ENCODE measurements around the gene WDR37. TPM values are rescaled to one million over a fixed set of nuclear protein-coding genes. Genes with fewer than 3 reads are reported as not detected.

WDR37 gene
- total and polyA plus RNA-seq, 2 donors, result 8.9 to 12.2 TPM

DNA sequence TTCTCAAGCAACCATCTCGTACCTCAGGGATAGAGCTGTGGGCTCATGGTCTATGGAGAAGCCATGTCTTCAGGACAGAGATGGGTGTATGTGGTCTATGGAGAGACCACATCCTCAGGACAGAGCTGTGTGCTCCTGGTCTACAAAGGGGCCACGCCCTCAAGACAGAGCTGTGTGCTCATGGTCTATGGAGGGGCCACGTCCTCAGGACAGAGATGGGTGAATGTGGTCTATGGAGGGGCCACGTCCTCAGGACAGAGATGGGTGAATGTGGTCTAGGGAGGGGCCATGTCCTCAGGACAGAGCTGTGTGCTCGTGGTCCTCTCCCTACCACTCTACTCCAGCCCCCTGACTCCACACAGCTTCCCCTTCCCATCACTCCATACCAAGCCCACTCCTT lies 117.8 kb downstream of the WDR37 start:
- H3K27ac ChIP-seq (ENCODE audit: low read depth), result no peak overlapping the region
- no peak overlapping the region for H3K4me3 ChIP-seq (ENCODE audit: low read depth, low read length)
- 87% methylated on average over 5 of the region's 5 CpGs for whole genome bisulfite sequencing
- H3K36me3 ChIP-seq (ENCODE audit: insufficient read depth), result no peaks in the 10 kb centered on the region
- no peak for DNase-seq (ENCODE audit: extremely low spot score)
- no peaks in the 10 kb centered on the region for H3K4me1 ChIP-seq (ENCODE audit: insufficient read depth)

DNA sequence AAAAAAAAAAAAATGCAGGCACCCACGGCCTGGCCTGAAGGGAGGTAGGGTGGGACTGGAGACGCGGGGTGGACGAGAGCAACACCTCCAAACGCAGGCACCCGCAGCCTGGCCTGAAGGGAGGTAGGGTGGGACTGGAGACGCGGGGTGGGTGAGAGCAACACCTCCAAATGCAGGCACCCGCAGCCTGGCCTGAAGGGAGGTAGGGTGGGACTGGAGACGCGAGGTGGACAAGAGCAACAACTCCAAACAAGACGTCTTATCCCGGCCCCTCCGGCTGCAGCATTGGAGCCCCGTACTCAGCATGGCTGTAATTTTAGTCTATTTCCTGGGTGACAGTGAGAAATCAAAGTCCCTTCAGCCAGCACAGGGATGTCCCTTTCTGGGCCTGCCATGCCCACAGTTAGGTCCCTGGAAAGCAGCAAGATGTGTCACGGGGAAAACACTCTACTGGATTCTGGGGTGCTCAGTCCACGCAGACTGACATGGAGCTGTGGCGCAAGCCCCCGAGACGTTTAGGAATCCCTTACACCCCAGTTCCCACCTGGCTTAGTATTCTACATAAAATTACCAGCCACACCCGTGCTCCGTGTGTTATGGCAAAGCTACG lies 119.9 kb downstream of the WDR37 start:
- Histone ChIP-seq H3K36me3 (ENCODE audit: insufficient read depth) (no peaks in the 10 kb centered on the region), H3K27ac (ENCODE audit: low read depth) (no peak overlapping the region), H3K4me3 (ENCODE audit: low read depth, low read length) (no peak overlapping the region), H3K4me1 (ENCODE audit: insufficient read depth) (no peaks in the 10 kb centered on the region)
- WGBS, result 89% methylated on average over 23 of the region's 23 CpGs
- DNase-seq (ENCODE audit: extremely low spot score), result no peak

DNA sequence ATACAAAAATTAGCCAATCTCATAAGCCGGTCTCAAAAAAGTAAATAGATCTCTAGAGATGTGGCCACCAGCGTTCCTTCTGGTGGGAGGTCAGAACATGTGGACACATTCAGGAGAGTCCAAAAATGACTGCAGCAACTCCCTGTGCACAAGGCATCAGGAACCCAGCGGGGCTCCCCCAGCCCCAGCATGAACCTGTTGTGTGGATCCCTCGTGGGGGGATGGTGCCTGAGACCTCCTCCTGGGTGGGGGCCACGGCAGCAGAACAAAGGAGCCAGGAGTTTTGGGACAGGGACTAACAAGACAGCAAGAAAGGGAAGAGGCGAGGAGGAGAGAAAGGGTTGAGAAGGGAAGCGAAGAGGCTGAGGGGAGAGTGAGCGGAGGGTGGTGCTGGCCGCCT lies 121.8 kb downstream of the WDR37 start:
- WGBS, result 92% methylated on average over 9 of the region's 9 CpGs
- H3K27ac ChIP-seq (ENCODE audit: low read depth), result no peak overlapping the region
- H3K36me3 ChIP-seq (ENCODE audit: insufficient read depth), result no peaks in the 10 kb centered on the region
- no peaks in the 10 kb centered on the region for H3K4me1 ChIP-seq (ENCODE audit: insufficient read depth)
- H3K4me3 ChIP-seq (ENCODE audit: low read depth, low read length), result no peak overlapping the region
- DNase-seq (ENCODE audit: extremely low spot score), result no peak

DNA sequence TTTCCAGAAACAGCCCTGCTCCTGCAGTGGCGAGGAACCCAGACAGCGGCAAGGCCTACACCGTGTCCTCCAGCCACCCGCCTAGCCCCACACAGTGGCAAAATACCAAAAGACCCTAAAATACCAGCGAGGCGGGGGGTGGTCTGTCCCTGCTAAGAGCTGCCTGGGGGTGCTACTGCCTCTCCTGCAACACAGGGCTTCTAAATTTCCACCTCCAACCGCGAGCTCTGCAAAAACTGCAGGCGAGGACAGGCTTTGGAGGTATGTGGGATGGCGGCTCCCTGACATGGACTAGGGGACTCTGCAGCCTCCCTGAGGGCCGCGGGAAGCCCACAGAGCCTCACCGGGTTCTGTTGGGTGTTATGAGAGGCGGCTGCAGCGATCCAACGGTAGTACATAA lies 122.3 kb downstream of the WDR37 start:
- Histone ChIP-seq H3K4me3 (ENCODE audit: low read depth, low read length) (no peak overlapping the region), H3K27ac (ENCODE audit: low read depth) (no peak overlapping the region), H3K4me1 (ENCODE audit: insufficient read depth) (no peaks in the 10 kb centered on the region), H3K36me3 (ENCODE audit: insufficient read depth) (no peaks in the 10 kb centered on the region)
- DNase-seq (ENCODE audit: extremely low spot score), result no peak
- WGBS, result 88% methylated on average over 16 of the region's 16 CpGs

DNA sequence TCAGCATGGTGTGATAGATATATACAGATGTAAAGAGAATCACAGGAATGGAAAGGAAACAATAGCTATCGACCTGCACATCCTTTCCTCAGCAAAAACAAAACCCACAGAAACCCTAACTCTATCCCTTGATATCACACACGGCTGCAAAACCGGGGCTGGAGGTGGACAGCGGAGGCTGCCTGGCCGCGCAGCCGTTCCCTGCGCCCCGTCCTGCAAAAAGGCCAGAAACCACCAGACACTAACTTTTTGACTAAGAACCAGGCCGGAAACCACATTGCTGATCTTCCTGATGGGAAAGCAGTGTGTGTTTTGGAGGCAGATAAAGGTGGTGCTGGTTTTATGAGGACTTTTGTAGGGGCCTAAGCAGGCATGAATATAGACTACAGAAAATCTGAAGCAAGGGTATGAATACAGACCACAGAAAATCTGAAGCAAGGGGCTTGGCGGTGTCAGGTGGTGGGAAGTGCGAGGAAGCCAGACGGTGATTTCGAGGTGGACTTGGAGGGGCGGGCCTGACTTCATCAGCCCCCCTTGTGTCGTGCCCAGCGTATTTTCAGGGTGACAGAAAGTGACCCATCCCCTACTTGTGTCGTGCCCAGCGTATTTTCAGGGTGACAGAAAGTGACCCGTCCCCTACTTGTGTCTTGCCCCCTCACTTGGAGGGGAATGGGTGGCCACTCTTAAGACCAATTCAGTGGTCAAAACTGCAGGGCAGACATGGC lies 123.3 kb downstream of the WDR37 start:
- H3K36me3 ChIP-seq (ENCODE audit: insufficient read depth), result no peaks in the 10 kb centered on the region
- DNase-seq (ENCODE audit: extremely low spot score), result no peak
- no peaks in the 10 kb centered on the region for H3K4me1 ChIP-seq (ENCODE audit: insufficient read depth)
- H3K4me3 ChIP-seq (ENCODE audit: low read depth, low read length), result no peak overlapping the region
- no peak overlapping the region for H3K27ac ChIP-seq (ENCODE audit: low read depth)
- 84% methylated on average over 20 of the region's 20 CpGs for WGBS

DNA sequence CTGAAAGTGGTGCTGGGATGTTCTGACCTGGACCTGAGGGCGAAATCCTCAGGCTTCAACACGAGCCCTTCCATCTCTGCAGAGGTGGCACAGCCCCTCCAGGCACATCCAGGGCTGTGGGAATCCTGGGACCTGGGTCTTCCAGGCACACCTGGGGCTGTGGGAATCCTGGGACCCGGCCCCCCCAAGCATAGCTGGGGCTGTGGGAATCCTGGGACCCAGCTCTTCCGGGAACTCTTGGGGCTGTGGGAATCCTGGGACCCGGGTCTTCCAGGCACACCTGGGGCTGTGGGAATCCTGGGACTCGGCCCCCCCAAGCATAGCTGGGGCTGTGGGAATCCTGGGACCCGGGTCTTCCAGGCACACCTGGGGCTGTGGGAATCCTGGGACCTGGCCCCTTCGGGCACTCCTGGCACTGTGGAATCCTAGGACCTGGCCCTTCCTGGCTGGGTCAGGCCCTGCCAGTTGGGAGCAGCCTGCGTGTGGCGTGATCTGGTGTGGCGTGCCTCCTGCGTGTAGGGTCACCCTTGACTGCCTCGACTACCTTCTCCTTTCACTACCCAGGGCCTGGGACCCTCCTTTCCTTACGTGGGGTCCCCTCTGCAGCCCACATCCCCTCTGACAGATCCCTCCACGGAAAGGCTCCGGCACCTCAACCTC lies 124.0 kb downstream of the WDR37 start:
- Histone ChIP-seq H3K4me1 (ENCODE audit: insufficient read depth) (no peaks in the 10 kb centered on the region), H3K27ac (ENCODE audit: low read depth) (no peak overlapping the region), H3K36me3 (ENCODE audit: insufficient read depth) (no peaks in the 10 kb centered on the region), H3K4me3 (ENCODE audit: low read depth, low read length) (no peak overlapping the region)
- no peak for DNase-seq (ENCODE audit: extremely low spot score)
- WGBS, result 92% methylated on average over 16 of the region's 16 CpGs

DNA sequence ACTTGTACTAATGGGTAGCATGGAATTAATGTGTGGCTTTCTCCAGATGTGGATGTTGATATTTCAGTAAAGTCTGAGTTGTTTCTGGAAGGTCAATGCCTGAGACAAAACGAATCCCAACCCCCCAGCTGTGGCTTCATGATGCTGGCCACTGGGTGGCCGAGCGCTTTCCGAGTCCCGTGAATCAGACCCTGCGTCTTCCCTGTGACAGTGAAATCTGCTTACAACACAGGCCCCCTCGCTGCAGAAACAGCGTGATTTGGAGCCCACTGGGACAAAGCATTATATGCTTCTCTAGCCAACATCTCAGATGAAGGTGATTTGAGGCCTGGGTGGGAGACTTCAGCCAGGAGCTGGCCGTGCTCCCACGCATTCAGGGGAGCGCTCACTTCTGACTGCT lies 124.7 kb downstream of the WDR37 start:
- Histone ChIP-seq H3K36me3 (ENCODE audit: insufficient read depth) (no peaks in the 10 kb centered on the region), H3K4me1 (ENCODE audit: insufficient read depth) (no peaks in the 10 kb centered on the region), H3K27ac (ENCODE audit: low read depth) (no peak overlapping the region), H3K4me3 (ENCODE audit: low read depth, low read length) (no peak overlapping the region)
- no peak for DNase-seq (ENCODE audit: extremely low spot score)
- WGBS, result 73% methylated on average over 11 of the region's 11 CpGs

Other genes with a start within 250 kb of the WDR37 start
- gene LARP4B, start 124.7 kb upstream of the WDR37 start, total RNA-seq, result 28.4 TPM
- 19.1 TPM for gene LARP4B, start 124.7 kb upstream of the WDR37 start, polyA plus RNA-seq
- 28.4 TPM for gene GTPBP4, start 68.0 kb upstream of the WDR37 start, total RNA-seq
- 27.4 TPM for gene GTPBP4, start 68.0 kb upstream of the WDR37 start, polyA plus RNA-seq
- not detected for gene IDI2, start 30.5 kb upstream of the WDR37 start, total RNA-seq
- not detected for gene IDI2, start 30.5 kb upstream of the WDR37 start, polyA plus RNA-seq
- 86.0 TPM for gene IDI1, start 7.3 kb upstream of the WDR37 start, total RNA-seq
- gene IDI1, start 7.3 kb upstream of the WDR37 start, polyA plus RNA-seq, result 31.4 TPM